ENCODE results near the gene TRIM10.
"Not testable (repeated sequence)": the region's sequence is repeated elsewhere in the genome, so short reads cannot be mapped to it uniquely, and the experiment has no call there.

The TRIM10 gene

GRCh38 chr6:30154061-30154460 is 7.0 kb downstream of the TRIM10 start:
- DNase-seq (ENCODE audit: low spot score), result no peak

GRCh38 chr6:30152910-30153610 is 8.0 kb downstream of the TRIM10 start:
- no peak for DNase-seq (ENCODE audit: low spot score)

DNA sequence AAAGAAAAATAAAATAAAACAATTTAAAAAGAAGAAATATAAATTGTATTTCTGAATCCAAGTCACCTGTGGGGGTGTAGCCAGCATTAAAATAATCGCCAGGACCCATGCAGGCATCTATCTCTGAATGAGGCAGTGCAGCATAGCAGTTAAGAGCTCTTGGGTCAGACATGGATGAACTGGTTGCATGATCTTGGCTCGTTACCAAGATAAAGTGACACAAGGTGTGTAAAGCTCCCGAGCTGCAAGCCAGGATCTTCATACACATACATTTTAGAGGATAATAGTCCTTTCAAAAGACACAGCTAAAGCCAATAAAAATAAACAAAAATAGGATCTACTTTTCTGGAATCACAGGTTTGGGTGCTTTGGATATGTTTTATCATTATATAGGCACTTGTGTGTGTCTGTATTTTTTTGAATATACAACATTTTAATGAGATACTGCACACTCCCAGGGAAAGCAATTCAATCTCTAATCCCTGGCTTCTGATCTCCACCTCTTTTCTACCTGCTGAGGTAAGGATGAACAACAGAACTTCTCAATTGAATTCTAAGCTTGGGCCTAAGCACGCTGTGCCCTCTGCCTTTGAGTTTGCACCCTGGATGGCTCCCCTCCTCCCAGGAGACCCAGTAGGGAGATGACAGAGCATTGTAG is 8.9 kb downstream of the TRIM10 start:
- DNase-seq (ENCODE audit: low spot score), result no peak

DNA sequence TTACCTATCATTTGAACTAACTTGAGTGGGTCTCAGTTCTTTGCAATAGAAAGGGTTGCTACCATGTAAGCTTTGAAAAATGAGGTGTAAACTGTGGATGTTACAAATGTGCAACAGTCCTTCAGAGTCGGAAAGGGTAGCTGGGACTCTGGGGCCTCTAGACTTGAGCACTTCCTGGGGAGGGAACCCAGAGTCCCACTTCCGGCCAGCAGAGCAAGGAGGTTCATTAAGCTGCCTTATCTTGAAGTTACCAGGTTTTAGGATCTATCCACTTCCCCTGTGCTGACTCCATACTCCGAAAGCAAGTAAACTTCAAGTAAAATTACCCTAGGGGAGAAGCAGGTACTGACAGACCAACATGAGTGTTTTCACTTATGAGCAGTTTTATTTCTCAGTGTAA is 9.4 kb downstream of the TRIM10 start:
- no peak for DNase-seq (ENCODE audit: low spot score)

DNA sequence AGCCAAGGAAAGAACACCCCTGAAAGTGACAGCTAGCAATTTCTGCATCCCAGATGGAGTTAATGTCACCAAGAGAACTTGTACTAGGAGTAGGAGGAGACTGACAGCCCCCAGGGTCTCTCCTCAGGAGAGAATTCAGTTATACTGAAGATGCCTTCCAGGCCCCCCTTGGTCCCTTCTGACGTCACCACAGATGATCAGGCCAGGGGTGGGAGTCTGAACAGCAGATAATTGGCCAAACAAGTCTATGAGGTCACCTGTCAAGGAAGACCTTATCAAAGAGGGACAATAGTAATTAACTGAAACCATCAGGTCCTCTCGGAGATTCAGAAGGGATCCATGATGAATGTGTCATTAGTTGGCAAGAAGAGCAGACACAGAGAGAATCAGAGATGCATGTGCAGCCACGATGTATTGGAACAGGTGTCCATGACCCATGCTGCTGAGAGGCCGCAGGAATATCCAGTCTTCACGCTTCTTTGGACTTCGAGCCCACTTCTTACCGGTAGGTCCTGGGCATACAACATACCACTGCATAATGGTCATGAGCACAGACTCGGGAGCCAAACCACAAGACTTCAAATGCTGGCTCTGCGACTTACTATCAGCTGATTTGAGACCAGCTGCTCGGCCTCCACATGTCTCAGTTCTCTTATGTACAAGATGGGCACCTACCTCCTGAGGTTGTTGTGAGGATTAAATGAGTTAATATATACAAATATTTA is 10.2 kb downstream of the TRIM10 start:
- DNase-seq (ENCODE audit: low spot score), result no peak

DNA sequence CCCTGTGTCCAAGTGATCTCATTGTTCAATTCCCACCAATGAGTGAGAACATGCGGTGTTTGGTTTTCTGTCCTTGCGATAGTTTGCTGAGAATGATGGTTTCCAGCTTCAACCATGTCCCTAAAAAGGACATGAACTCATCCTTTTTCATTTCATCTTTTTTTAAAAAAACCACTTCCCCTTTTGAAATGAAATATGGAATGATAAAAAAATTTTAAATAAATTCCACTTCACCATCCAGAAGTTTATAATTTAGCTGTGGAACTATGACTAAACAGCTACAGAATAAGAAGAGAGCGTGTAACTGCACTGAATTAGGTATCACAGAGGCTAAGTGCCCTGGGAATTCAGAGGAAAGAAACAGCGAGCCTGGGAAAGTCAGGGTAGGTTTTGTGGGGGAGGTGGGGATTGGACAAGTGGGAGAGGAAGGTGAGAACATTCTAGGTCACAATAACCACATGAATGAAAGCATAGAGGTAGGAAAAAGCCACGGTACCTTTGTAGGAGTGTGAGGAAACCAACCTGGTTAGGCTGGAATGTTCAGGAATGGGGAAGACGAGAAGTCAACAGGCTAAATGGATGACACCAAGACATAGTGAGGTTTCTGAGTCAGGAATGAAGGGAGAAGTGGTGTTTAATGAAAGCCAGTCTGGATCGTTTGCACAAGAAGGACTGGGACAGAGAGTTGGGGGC is 11.0 kb downstream of the TRIM10 start:
- no peak for DNase-seq (ENCODE audit: low spot score)

GRCh38 chr6:30149234-30149633 is 11.8 kb downstream of the TRIM10 start:
- DNase-seq (ENCODE audit: low spot score), result no peak

DNA sequence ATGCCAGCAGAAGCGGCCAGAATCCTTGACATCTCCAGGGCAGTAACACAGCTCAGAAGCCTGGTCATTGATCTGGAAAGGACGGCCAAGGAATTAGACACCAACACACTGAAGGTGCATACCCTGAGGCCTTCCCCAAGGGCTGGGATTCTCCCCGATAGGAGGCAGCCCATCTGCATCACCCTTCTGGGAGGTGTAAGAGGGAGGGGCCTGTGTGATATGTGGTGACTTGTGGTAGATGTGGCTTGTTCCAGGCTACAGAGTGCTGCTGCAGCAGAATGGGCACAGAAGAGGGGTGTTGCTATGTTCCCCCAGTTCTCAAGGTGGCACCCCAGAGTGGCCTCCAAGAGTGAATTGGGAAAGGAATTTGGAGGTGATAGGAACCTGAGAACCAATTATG is 13.9 kb downstream of the TRIM10 start:
- DNase-seq (ENCODE audit: low spot score), result no peak

GRCh38 chr6:30145818-30146217 is 15.2 kb downstream of the TRIM10 start:
- no peak for DNase-seq (ENCODE audit: low spot score)

DNA sequence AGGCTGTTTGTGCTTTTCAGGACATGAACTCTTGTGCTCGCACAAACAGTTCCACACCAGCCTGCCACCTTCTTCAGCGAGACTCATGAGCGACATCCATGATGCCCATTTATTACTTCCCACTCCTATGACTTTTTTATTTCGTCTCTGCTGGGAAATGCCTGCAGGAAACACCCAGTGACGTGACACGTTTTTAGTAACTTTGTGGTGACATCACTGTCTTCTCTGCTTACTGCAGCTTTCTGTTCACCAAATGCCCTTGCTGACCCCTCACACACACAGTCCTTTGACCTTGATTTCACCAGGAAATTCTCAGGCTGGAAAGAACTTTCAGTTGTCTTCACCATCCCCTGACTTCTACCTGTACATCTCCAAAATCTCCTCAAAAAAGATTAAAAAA is 16.2 kb downstream of the TRIM10 start:
- no peak for DNase-seq (ENCODE audit: low spot score)

- no peak for DNase-seq (ENCODE audit: low spot score)
Measured at GRCh38 chr6:30143780-30144179, 17.2 kb downstream of the TRIM10 start.

DNA sequence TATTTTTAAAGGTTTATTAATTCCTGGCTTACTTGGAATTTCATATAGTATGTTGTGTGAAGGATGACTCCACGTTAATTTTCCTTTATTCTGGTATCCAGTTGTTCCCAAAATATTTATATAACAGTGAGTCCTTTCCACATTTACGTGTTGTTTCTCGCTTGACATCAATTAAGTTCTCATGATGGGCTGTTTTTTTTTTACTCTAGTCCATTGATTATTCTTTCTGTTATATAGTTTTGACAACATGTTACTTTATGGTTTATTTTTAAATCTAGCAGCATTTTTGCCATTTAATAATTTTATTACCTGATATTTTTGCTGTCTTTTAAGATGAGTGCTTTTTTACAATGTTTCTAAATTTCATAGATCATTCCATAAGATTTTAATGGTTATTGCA is 18.3 kb downstream of the TRIM10 start:
- DNase-seq (ENCODE audit: low spot score), result no peak

DNA sequence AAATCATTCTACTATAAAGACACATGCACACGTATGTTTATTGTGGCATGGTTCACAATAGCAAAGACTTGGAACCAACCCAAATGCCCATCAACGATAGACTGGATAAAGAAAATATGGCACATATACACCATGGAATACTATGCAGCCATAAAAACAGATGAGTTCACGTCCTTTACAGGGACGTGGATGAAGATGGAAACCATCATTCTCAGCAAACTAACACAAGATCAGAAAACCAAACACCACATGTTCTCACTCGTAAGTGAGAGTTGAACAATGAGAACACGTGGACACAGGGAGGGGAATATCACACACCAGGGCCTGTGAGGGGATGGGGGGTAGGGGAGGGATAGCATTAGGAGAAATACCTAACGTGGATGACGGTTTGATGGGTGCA is 20.8 kb downstream of the TRIM10 start:
- DNase-seq (ENCODE audit: low spot score), result not testable (repeated sequence)

GRCh38 chr6:30136570-30137286 is 24.3 kb downstream of the TRIM10 start:
- no peak for DNase-seq (ENCODE audit: low spot score)

DNA sequence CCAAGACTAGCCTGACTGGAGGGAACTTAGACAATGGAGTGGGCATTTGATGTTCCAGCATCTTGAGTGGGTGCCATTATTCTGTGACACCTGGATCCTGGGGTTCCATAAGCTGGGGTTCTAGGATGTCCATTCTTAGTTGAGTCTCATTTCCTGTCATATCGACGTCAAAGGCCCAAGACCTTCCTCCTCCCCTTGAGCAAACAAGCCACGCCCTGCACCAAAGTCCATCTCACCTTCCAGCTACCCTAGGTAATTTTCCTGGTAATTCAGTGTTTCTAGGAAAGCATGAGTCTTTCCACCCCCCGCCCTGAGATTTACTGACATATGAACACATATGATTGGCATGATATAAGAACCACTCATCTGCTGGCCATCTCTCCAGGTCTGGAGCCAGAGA is 25.3 kb downstream of the TRIM10 start, which contains the start of gene TRIM40:
TSS of gene TRIM40 (plus strand) at position 384 of the 400 bp plus-strand sequence. CDS start 897 bp downstream, outside the sequence.
- DNase-seq (ENCODE audit: low spot score), result no peak

GRCh38 chr6:30135147-30135546 is 25.9 kb downstream of the TRIM10 start:
- DNase-seq (ENCODE audit: low spot score), result no peak

DNA sequence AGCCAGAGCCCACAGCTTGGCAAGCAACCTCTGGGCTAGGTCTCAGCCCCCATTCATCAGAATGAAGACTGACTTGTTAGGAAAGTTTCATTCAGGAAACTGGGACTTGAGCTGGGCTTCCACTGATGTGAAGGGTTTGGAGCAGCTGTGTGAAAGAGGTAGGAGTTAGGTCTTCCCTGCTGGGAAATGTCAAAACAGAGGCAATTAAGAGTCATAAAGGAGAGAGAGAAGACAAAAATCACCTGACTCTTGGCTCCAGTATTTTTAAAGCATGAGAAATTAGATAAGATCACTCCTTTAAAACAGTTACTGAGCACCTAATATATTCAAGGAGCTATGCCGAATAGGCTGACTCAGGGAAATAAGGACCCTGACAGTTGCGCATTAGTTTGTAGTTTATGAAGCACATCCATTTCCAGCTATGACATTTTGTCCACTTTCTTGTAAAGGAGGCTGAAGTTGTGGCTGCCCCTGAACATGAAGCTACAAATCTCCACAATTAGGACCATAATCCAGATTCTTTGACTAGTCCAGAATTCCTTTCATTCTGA is 29.0 kb downstream of the TRIM10 start:
- no peak for DNase-seq (ENCODE audit: low spot score)

DNA sequence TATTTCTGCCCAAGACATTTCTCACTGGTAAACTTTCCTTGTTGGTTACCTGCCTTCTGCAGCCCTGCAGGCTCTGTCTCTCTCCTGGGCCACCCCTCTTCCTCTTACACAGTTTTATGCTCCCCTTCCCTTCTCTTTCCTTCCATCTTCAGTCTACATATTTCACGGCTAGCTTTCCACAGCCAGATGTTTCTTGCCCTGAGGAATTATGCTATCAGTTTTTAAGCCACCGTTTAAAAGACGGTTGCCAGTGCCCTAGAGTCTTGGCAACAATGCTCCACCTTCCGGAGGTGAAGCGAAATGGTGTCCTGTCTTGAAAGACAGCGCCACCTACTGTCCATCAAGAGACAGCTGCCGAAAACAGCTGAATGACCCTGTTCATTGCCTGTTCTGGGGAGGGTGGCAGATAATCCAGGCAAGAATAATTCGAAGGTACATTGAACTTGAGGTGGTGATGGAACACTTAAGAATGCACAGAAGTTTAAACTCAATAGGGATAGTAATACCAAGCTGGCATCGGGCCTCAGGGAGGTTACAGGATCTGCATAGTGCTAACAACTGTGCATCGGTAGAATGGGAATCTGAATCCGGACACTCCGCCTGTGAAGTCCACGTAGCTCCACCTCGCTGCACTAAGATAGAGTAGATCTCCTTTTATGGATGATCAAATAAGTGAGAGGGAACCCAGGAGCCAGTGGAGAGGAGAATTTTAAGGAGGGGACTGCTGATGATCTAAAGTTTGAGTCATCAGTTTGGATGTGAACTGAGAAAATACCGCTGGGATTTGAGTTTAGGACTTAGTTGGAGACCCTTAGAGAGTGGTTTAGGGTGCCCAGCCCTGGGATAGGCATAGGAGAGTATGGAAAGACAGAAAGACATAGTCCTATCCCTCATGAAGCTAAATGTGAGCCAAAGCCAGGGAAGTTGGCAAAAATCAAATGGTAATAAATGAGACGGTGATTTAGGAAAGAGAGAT is 29.8 kb downstream of the TRIM10 start:
- peak; percentile 65 for DNase-seq (ENCODE audit: low spot score)

DNA sequence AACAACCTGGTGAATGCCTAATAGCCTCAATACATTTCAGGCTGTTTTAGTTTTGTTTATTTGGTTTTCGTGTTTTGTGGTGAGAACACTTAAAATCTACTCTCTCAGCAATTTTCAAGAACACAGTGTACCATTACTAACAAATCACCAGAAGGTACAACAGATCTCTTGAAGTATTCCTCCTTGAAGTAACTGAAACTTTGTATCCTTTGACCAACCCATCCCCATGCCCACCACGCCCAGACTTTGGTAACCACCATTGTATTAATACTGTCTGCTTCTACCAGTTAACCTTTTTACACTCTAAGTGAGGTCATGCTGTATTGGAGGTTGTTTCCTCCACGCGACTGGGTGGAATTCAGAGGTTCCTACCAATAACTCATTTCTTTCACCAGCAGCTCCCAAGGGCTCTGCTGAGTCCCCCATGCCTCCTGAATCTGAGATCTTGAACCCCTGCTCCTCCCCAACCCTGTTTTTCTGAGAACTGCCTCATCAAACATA is 30.8 kb downstream of the TRIM10 start:
- DNase-seq (ENCODE audit: low spot score), result no peak

Measured in HuH-7.5 (cell line).